ENCODE results near the gene FBXO38.
A peak's percentile ranks its signal among the peaks of the same experiment; 100 is the strongest.

GRCh38 chr5:148482697-148483462 lies 99.1 kb downstream of the FBXO38 start:
- TF ChIP-seq RCOR1 (IDR thresholded peaks at IDR 0.05; ENCODE audit: insufficient replicate concordance, low read length) (no peak), CTCF (conservative IDR thresholded peaks at IDR 0.05; ENCODE audit: low read depth, low read length) (peak; percentile 62), FOS (IDR thresholded peaks at IDR 0.05; ENCODE audit: low read depth, low read length) (no peak), POLR2A (IDR thresholded peaks at IDR 0.05; ENCODE audit: low read depth, low read length) (no peak)

Data from IMR-90 (cell line).